ENCODE data around the gene NAA80.
"Not testable (repeated sequence)": the region's sequence is repeated elsewhere in the genome, so short reads cannot be mapped to it uniquely, and the experiment has no call there.

NAA80 gene

DNA sequence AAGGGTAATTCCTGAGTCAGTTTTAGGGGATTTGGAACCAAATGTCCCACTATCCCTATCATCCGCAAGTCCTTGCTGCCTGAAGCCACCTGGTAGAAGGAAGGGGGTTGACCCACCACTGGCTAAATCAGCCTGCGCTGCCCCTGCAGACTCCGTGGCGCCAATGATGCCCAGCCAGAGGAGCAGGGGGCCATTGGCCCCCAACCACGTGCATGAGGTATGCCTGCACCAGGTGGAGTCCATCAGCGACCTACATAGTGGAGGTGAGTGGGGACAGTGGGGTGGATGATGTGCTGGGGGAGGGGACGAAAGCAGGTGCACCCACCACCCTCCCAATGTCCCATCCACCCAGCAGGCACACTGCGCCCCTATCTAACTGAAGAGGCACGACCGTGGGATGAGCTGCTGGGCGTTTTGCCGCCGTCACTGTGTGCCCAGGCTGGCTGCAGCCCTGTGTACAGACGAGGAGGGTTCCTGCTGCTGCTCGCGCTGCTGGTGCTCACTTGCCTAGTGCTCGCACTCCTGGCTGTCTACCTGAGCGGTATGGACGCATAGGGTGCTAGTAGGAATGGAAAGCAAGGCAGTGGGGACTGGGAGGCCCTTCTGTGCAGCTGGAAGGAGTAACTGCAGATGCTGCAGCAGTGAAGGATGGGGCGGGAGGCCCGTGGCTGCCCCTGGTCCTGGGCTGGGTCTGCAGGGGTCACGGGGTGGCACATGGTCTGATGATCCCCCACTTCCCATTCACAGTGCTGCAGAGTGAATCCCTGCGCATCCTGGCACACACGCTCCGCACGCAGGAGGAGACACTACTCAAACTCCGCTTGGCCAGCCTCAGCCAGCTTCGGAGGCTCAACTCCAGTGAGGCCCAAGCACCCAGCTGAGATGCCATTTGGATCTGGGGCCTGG, 12.6 kb downstream of the NAA80 start:
- H3K27ac ChIP-seq, result no peak overlapping the region
- TF ChIP-seq, protein P1, sequence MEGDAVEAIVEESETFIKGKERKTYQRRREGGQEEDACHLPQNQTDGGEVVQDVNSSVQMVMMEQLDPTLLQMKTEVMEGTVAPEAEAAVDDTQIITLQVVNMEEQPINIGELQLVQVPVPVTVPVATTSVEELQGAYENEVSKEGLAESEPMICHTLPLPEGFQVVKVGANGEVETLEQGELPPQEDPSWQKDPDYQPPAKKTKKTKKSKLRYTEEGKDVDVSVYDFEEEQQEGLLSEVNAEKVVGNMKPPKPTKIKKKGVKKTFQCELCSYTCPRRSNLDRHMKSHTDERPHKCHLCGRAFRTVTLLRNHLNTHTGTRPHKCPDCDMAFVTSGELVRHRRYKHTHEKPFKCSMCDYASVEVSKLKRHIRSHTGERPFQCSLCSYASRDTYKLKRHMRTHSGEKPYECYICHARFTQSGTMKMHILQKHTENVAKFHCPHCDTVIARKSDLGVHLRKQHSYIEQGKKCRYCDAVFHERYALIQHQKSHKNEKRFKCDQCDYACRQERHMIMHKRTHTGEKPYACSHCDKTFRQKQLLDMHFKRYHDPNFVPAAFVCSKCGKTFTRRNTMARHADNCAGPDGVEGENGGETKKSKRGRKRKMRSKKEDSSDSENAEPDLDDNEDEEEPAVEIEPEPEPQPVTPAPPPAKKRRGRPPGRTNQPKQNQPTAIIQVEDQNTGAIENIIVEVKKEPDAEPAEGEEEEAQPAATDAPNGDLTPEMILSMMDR (conservative IDR thresholded peaks at IDR 0.05), result no peak

DNA sequence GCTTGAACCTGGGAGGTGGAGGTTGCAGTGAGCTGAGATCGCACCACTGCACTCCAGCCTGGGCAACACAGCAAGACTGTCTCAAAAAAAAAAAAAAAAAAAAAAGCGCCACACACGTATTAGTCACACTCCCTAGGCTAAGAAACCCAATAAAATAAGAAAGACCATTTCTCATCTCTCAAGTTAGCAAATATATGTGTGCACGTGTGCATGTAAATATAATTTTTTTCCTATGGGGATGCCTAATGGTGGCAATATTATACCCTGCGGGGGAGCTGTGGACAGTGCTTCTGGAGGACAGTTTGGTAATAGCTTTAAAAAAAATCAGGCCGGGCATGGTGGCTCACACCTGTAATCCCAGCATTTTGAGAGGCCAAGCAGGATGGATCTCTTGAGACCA, 15.1 kb downstream of the NAA80 start:
- not testable (repeated sequence) for H3K27ac ChIP-seq

DNA sequence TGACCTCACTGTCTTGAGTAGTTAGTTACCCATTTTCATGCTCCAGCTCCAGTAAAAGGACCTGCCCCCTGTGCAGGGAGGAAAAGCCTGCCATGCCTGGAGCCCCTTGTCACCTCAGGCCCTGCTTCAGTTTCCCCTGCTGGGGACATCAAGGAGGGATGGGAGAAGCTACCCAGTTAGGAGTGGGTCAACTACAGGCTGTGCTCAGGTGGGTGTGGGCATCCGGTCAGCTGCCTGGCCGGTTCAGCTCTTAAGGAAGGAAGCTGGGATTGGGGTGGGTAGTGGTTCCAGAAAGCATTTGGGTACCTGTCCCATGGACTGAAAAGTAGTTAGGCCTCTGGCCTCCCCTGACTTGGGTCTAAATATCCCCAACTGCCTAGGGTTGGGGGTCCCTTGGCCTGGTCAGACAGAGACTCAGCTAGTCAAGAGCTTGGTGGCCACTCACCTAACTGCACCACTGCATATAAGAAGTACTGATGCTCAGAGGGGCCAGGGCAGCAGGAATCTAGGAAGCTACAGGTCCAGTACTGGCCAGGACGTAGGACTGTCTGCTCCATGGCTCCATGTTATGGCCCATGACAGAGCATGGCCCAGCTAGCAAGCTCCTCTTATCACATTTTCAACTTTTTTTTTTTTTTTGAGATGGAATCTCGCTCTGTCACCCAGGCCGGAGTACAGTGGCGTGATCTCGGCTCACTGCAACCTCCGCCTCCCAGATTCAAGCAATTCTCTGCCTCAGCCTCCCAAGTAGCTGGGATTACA, 19.8 kb downstream of the NAA80 start:
- TF ChIP-seq, protein P1 (conservative IDR thresholded peaks at IDR 0.05), result no peak
- H3K27ac ChIP-seq, result no peak overlapping the region

DNA sequence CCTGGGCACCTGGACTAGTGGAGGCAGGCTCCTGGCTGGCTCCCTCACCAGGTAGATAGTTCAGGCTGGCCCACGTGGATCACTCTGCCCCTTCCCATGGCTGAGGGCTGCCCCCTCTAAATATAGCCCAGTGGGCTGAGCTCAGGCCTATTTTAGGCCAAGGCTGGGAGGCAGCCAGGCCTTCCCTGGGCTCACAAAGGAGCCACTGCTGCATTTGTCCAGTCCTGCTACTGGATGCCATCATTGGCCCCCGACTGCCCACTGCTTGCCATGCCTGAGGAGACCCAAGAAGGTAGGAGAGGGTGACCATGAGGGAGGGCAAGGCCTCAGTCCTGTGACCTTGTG, 20.4 kb downstream of the NAA80 start, which contains the start of gene LSMEM2:
Gene LSMEM2, plus strand, starts transcription at position 208 of the 345 bp plus-strand sequence. Its CDS starts 27 bp downstream, at position 235.
- TF ChIP-seq, protein P1 (conservative IDR thresholded peaks at IDR 0.05), result no peak
- no peak within 1 kb of the TSS for H3K27ac ChIP-seq

DNA sequence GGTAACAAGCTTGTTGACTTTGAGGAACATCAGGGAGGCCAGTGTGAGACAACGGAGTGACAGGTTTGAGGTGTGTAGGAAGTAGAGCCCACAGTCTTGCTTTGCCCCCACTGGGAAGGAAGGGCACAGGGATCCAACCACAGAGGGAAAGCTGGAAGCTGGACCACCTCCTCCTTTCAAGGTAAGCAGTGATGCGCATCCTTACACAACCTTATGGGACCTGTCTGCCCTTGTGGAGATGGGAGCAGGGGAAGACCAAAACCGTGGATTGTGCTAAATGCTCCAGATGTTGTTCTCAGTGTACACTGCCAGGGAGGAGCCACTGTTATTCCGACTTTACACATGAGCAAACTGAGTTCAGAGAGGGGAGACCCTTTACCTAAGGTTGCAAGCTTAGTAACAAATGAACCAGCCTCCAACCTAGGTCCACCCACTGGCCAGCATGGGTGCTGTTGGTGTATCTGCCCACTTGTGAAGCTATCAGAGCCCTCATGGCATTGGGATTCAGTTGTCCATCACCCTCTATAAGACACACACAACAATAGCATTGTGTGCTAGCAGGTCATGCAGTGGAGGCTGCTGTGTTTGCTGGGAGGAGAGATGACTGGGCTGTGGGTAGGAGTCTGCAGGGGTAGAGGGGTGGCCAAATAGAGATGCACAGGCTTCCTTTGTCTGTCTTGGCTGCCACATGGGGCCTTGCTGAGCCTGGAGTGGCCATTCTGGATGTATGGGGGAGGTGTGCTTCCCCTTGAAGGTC, 20.9 kb downstream of the NAA80 start:
- no peak overlapping the region for H3K27ac ChIP-seq
- TF ChIP-seq, protein P1 (conservative IDR thresholded peaks at IDR 0.05), result no peak

DNA sequence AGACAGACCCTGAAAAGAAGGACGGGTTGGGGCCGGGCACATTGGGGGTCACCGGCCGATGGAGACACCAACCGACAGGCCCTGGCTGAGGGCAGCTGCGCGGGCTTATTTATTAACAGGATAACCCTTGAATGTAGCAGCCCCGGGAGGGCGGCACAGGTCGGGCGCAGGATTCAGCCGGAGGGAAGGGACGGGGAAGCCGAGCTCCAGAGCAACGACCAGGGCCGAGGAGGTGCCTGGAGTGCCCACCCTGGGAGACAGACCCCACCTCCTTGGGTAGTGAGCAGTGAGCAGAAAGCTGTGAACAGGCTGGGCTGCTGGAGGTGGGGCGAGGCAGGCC, 22.5 kb downstream of the NAA80 start:
- TF ChIP-seq, protein P1 (conservative IDR thresholded peaks at IDR 0.05), result no peak
- no peak overlapping the region for H3K27ac ChIP-seq

- TF ChIP-seq, protein P1 (conservative IDR thresholded peaks at IDR 0.05), result no peak
- no peak overlapping the region for H3K27ac ChIP-seq
Observed at GRCh38 chr3:50275996-50276761, 23.0 kb downstream of the NAA80 start.

Measured in VCaP (cell line).